CD4-positive, alpha-beta T cell treated with Interleukin-15 for 1 hour (primary cell): ENCODE data around the gene C6orf120.
A peak's percentile ranks its signal among the peaks of the same experiment; 100 is the strongest.
"Not testable (repeated sequence)": the region's sequence is repeated elsewhere in the genome, so short reads cannot be mapped to it uniquely, and the experiment has no call there.

ENCODE experiments used
- DNase-seq: peaks from one replicate; pipeline ENCODE4 v3.0.0-alpha.2; 2020

The C6orf120 gene

GRCh38 chr6:169684056-169684455, 17.9 kb upstream of the C6orf120 start:
- no peak for DNase-seq

- no peak for DNase-seq
Observed at GRCh38 chr6:169685860-169686259, 16.1 kb upstream of the C6orf120 start.

DNA sequence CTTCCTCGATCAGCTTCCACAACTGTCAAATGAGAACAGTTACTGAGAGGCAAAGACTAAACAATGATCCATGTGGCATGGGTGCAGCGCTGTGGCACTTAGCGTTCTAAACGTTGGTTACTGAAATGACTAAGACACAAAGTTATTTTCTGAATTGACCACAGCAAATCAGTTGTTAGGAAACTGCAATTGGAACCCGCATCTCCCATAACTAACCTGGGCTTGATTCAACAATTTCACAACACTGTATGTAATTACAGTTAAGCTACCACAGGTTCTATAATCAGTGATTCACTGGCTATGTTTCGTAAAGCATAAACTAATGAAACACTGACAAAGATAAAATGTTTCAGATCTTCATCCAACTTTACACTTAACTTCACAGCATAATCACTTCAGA, 12.6 kb upstream of the C6orf120 start:
- DNase-seq: no peak

DNA sequence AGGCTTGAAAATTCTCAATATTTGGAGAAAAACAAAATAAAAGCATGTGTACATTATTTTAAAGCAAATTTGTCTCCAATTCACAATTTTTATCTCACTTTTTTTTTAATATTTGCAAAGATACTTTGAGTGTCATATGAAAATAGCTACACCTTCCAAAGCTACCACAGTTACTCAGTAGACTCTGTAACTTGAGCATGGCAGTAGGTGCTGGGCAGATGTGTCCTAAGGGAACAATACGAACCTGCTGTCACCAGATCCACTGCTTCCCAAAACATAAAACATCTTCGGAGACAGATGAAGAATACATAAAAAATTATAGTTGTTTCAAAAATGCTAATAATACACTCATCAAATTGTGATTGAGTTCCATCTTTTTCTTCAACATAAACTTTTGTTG, 10.7 kb upstream of the C6orf120 start:
- no peak for DNase-seq

DNA sequence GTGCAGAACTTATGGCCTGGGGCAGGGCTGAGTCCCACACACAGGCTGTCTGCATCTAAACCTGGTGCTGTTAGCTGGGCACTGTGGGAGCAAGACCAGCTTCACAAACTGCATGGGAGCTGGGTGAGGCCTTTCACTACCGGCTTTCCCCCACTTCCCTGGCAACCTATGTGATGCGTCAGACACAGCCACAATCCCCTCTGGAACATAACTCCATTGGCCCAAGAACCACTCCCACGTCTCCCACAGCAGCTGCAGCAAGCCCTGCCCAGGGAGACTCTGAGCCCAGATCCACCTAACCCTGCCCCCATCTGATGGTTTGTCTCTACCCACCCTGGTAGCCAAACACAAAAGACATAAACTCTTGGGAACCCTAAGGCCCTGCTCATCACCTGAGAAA, 9.4 kb upstream of the C6orf120 start:
- no peak for DNase-seq

GRCh38 chr6:169695131-169695530, 6.8 kb upstream of the C6orf120 start:
- no peak for DNase-seq

GRCh38 chr6:169697115-169697514, 4.8 kb upstream of the C6orf120 start:
- not testable (repeated sequence) for DNase-seq

DNA sequence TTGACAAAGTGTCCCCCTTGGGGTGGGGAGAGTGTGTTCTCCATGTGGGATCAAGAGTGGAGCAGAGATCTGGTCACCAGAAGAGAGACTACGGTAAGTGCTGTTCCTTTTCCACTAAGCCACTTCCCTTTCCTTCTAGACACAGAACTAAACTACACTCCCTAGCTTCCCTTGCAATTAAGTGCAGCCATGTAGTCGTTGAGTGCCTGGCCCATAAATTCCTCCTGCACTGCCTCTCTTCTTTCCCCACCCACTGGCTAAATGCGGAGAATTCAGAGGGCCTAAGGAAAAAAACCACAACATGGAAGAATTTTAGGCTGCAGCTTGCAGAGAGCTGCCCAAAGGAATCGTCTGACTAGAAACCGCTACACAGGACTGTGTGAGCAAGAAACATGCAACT, 1.6 kb upstream of the C6orf120 start:
- DNase-seq: no peak

DNA sequence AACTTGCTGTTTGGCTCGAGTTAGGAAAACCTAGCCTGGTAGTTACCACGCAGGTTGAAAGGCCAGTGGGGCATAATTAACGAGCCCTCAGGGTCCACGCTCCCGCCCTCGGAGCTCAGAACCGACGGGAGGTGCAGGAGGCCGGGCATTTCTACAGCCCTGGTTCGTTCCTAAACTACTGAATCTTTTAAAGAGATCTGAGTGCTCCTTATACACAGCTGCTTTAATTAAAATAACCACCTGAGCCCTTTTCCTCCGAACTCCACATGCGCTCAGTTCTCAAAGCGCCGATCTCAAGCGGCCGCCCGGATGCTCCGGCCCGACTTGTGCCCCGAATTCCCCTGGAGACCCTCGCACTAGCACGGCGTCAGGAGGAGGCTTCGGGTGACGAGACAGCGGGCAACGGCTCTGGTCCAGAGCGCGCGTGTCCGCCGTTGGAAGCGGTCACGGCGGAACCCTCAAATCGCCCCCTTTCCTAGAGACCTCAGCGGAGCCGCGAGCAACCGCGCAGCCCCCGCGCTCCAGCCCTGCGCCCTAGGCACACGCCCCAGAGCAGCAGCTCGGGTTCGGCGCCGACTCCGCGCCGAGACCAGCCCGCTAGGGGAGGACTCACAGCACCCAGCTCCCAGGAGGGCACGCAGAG, 494 bp upstream of the C6orf120 start:
- DNase-seq: no peak

GRCh38 chr6:169702840-169703246, 917 bp downstream of the C6orf120 start:
- DNase-seq: no peak

DNA sequence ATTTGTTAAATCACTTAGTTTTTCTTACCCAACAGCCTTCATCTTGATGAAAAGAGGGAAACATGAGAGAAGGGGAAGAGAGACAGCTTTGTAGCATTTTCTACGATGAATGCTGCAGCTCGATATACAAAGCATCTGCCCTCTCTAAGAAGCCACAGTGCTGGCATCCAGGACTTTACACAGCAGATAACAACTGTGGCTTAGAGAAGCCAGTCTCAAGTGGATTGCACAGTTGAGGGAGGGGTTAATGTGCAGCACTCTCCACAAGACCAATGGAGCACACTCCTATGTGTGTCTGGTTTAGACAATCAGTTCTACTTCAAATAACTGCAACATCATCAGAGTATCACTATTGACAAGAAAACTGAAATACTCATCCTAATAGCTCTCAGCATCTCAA, 5.8 kb downstream of the C6orf120 start:
- no peak for DNase-seq

GRCh38 chr6:169709293-169709692, 7.4 kb downstream of the C6orf120 start:
- no peak for DNase-seq

- DNase-seq: no peak
Observed at GRCh38 chr6:169710009-169710408, 8.1 kb downstream of the C6orf120 start.

GRCh38 chr6:169714178-169714577, 12.3 kb downstream of the C6orf120 start:
- no peak for DNase-seq

GRCh38 chr6:169714595-169714994, 12.7 kb downstream of the C6orf120 start:
- no peak for DNase-seq

- no peak for DNase-seq
Observed at GRCh38 chr6:169719117-169719516, 17.2 kb downstream of the C6orf120 start.

GRCh38 chr6:169720207-169720855, 18.4 kb downstream of the C6orf120 start:
- no peak for DNase-seq

DNA sequence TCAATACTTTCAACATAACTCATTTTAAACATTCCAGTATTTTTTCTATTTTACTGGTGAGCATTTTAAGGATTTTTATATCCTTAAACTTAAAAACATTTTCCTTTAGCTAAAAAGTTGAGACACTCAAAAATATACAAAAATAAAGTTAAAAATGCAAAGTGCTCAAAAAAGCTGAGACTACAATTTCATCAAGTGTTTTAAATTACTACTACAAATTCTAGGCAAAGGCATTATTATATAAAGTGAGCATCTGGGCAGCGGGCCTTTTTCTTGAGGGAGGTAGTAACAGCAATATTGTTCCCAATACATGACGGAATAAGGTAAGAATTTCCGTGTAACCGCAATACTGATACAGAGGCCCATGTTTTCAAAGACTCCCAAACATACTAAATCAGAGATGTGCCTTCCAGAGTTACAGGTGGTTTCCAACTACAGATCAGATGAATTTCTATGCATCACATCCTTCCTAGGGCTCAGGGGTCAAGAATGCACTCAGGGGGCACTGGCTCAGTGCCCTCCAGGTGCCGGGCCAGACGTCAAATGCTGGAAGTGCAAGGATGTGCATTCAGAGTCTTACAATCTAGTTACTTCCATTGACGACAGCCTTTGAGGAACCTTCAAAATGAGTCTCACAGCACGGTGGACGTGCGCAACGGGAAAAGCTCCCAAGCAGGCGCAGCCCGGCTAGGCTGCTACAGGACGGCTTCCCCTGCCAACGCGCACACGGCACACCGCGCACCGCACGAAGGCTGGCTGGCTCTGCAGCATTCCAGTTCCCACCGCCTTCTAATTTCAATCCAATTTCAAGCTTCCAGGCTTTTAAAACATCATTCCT, 20.7 kb downstream of the C6orf120 start:
- peak; percentile 34 for DNase-seq

GRCh38 chr6:169723200-169723909, 21.4 kb downstream of the C6orf120 start:
- DNase-seq: peak; percentile 63

DNA sequence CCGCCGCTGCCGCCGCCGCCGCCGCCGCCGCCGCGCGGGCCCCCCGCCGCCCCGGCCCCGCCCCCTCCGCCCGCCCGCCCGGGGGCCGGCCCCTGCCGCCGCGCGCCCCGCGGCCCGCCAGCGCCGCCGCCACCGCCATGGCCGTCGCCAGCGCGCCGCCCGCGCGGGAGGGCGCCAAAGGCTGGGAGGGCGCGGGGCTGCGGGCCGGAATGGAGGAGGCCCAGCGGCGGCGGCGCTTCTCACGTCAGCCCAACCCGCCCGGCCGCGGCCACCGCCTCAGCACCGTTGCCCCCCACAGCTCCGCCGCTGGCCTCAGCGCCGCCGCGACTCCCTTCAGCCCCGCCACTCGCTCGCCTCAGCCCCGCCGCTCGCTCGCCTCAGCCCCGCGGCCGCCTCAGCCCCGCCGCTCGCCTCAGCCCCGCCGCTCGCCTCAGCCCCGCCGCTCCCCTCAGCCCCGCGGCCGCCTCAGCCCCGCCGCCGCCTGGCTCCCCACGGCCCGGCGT, 22.1 kb downstream of the C6orf120 start:
- peak; percentile 34 for DNase-seq

DNA sequence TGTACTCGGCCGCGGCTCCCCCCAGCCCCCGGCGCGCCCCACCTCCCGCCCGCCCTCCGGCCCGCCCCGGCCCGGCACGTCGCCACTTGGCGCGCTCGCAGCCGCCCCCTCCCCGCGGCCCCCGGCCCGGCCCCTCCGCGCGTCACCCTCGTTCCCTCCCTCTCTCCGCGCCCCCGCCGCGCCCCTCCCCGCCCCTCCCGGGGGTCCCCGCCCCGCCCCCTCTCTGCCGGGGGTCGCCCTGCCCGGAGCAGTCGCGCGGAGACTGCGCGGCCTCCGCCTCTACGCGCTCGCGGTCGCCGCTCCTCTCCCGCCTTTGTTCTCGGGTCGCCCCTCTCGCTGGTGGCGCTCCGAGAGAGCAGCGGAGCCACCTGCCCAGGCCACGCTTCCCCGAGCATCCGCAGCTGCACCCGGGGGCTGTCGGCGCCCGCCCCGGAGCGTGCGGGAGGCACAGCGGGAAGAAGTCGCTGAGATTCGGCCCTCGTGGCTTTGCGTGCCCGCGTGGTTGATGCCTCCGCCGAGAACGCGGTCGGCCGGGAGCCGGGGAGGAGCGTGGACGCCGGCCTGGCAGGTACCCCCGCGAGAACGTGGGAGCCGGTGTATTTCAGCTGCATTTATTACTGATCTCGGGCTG, 22.7 kb downstream of the C6orf120 start, which contains the start of gene PHF10:
Gene PHF10 (minus strand): TSS at position 7 of the 631 bp plus-strand sequence. CDS start 569 bp downstream, outside the sequence.
- DNase-seq: peak; percentile 71
